Inferior parietal cortex (tissue), 1 donor: ENCODE data around the gene MIEN1.
A peak's percentile ranks its signal among the peaks of the same experiment; 100 is the strongest.
"Not testable (repeated sequence)": the region's sequence is repeated elsewhere in the genome, so short reads cannot be mapped to it uniquely, and the experiment has no call there.

Source experiments
- DNase-seq: peaks from one replicate; pipeline ENCODE4 v3.0.0-alpha.2; 2016; ENCODE audit errors: extremely low spot score

MIEN1 gene

DNA sequence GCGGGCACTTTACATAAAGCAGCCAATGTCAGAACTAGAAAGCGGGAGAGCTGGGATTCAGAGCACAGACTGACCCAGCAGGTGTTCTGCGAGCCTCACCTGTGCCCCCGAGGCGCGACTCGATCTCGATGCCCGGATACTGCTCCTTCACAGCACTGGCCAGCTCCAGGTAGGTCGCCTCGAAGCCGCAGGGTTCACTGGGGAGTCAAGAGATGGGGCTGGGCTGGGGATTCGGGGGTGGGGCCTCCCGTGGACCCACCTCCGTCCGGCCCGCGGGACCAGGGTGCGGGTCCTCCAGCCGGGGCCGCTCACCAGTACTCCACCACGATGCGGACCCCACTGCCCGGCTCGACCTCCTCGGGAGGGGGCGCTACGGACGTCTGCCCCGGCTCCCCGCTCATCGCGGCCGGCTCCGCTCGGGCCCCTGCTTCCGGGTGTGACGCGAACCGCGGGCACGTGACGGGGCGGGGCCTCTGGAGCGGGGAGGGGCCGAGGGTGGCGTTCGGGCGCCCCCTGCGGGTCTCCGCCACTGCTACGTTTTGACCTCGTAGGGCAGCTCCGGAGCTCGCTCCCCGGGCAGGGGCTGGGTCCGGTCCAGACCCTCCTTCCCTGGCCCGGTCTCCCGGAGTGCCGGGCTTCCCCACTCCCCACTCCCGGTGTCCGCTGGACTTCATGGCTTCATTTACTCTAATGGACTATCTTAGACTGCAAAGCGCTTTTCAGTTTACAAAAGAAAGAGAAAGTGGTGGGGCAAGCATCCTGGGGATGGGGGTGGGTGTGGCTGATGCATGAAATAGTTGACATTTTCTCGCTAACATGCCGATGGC is at the start of gene MIEN1:
TSS of gene MIEN1 (minus strand) at position 438 of the 827 bp plus-strand sequence. CDS start at position 401, 37 bp downstream.
- peak; percentile 88 for DNase-seq

DNA sequence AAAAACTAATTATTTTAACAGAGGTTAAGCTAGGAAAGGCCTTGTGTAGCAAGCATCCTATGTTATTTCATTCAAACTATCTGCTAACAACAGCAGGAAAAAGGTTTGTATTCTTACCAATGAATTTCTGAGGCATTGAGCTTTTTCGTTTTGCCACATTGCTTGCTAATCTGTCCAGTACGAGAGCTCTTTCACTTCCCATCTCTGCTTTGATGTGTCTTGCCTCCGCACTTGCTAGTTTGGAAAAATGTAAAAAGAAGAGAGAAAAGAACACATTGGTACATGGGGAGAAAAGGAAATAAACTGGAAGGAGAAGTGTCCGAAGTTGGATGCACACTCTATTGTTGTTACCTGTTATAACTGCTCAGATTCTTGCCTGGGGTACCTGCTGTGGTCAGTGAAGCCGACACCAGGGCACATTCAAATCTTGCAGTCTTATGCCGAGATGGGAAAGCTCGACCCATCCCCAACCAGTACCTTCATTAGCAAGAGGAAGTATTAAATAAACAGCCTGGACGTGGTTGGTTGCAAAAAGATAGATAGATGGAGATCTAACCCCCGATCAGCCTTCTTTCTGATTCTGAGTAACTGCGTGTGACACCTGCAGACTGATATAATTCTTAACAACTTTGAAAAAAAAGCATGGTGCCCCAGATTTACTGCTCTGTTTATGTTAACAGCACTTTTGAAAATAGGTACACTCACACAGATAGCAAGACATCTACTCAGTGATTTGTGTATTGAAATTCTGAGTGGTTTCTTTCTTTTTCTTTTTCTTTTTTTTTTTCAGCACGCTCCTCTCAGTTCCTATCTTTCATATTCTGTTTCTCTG is 47.4 kb upstream of the MIEN1 start:
- no peak for DNase-seq

DNA sequence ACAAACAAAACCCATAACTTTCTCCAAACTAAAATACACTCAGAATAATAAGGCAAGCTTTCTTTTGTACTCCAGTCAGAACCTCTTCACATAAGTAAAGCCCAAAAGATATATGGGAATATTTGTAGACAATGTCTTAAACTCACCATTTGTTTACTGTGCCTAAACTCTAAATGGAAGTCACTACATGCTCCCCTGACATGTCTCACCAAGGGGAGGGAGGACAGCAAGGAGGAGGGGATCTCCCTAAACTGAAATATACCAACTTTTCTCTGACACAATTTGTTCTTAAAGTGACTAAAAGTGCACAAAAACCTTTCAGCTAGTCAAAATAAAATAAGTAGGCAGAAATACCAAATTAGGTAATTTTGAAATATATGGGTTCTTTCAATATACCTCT is 45.9 kb upstream of the MIEN1 start:
- DNase-seq = no peak

DNA sequence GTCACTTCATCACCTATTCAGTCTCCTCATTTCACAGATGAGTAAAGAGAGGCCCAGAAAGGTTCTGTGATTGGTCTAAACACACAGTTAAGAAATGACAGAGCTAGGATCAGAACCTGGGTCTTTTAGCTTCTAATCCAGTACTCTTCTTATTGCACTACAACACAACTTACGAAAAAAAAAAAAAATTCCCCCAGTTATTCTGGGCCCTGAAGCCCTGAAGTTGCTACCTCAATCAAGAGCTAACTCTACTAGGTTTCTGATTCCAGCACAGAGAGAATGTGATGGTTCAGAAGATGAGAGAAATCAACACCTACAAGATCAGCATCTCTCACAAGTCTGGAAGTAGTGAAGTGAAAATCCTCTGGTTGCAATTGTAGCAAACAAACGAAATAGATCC is 44.7 kb upstream of the MIEN1 start:
- no peak for DNase-seq

GRCh38 chr17:39774047-39774446 is 43.7 kb upstream of the MIEN1 start:
- DNase-seq = no peak

DNA sequence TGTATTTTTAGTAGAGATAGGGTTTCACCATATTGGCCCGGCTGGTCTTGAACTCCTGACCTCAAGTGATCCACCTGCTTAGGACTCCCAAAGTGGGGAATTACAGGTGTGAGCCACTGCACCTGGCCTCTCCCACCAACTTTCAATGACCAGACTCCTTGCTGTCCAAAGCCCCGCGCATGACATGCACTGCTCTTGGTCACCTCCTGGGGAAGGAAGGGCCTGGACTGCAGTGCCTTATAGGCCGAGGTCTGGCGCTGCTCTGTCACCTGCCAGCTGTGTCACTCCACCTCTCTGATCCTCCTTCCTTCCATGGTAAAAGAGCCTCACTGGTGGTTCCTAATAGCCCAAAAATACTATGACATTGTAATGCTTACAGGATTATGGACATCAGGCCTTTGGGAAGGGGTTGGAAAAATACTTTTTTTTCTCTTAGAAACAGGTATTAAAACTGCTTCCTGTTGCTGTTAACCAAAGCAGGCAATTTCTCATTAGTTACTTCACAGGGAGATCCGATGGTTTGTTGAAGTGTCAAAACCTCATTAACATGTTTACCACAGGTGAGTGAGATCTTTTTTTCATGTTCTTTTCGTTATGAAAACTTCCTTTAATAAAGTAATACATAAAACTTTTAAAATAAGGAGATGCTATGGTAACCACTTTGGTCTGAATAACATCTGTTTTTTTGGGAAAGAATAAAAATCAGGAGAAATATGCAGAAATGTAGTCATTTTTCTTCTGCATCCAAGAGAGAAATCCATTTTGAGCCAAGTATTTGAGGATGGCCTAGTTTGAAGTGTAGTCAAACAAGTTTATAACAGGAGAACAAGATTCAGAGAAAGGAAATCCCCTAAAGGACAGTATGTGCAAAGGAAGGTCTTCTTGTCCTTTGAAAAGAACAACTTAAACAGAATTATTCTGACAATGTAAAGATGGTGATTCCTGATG is 42.9 kb upstream of the MIEN1 start:
- DNase-seq = no peak

DNA sequence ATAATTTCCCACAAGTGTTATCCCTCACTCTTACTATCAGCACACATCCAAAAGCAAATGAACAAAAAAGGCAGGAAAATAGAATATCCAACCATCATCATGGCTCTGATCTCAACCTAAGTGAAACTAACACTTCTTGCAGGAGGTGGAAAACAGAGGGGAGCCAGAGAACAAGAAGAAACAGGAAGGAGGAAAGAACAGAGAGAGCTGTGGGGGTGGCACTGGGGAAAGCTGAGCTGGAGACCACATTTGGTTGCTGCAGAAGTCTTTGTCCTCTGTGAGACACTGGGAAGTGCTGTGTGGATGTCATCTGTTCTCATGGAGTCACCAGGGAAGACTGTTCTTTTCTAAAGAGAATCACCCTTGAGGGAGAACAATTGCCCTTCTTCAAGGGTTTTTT is 42.1 kb upstream of the MIEN1 start:
- DNase-seq = no peak

DNA sequence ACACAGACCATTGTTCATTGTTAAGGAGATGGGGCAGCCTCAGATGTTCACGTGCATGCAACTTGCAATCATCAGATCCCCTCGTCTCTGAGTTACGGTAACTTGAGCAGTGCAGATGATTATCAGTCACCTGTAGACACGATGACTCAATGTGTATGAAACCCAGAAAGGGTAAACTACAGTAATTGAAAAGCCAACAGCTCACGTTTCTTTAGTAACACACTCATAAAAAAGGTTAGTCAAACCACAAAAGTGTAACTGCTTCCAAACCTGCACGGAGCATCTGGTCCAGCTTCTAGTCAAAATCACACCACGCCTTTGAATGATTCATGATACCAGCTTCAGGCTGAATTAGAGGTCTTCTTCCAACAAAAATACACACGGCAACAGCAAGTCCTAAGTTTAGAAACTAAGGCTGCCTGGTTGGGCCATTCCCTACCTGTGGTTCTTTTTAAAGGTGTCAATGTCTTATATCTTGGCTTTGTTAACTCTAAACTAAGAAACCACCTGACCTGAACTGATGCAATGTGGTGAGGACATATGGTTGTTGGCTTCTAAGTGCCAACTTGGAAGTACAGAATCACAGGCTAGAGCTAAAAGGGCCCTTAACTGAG is 39.7 kb upstream of the MIEN1 start:
- no peak for DNase-seq

- DNase-seq = no peak
Measured at GRCh38 chr17:39767147-39767546, 36.8 kb upstream of the MIEN1 start.

- DNase-seq = no peak
Measured at GRCh38 chr17:39765766-39766165, 35.4 kb upstream of the MIEN1 start.

DNA sequence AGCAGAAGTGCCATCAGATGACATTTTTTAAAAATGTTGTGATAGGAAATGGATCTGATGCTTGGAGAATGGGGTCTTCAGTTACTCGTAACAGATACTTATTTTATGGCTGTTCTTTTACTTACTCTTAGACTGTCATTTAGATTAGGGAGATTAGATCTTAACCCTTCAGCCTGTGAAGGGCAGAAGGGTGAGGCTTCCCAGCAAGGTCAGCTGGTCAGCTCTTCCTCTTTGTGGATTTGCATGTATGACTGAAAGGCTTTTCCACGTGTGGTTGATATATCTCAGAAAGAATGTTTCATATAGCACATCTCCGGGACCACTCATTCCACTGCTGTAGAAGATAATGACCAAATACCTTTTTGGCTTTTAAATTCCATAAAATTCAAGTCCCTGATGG is 34.8 kb upstream of the MIEN1 start:
- DNase-seq = no peak

DNA sequence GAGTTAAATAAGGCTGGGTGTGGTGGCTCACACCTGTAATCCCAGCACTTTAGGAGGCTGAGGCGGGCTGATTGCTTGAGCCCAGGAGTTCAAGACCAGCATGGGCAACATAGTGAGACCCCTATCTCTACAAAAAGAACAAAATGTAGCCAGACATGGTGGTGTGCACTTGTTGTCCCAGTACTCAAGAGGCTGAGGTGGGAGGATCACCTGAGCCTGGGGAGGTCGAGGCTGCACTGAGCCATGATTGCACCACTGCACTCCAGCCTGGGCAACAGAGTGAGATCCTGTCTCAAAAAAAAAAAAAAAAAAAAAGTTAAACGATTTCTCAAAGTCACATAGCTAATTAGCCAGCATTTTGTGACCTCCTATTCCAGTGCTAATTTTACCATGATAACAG is 33.8 kb upstream of the MIEN1 start:
- not testable (repeated sequence) for DNase-seq

- DNase-seq = peak; percentile 13
Measured at GRCh38 chr17:39763051-39763820, 32.9 kb upstream of the MIEN1 start.

GRCh38 chr17:39761861-39762496 is 31.6 kb upstream of the MIEN1 start:
- no peak for DNase-seq

GRCh38 chr17:39759204-39759603 is 28.9 kb upstream of the MIEN1 start:
- no peak for DNase-seq

- no peak for DNase-seq
Measured at GRCh38 chr17:39757931-39758873, 27.9 kb upstream of the MIEN1 start.

- DNase-seq = no peak
Measured at GRCh38 chr17:39757176-39757662, 26.9 kb upstream of the MIEN1 start.

DNA sequence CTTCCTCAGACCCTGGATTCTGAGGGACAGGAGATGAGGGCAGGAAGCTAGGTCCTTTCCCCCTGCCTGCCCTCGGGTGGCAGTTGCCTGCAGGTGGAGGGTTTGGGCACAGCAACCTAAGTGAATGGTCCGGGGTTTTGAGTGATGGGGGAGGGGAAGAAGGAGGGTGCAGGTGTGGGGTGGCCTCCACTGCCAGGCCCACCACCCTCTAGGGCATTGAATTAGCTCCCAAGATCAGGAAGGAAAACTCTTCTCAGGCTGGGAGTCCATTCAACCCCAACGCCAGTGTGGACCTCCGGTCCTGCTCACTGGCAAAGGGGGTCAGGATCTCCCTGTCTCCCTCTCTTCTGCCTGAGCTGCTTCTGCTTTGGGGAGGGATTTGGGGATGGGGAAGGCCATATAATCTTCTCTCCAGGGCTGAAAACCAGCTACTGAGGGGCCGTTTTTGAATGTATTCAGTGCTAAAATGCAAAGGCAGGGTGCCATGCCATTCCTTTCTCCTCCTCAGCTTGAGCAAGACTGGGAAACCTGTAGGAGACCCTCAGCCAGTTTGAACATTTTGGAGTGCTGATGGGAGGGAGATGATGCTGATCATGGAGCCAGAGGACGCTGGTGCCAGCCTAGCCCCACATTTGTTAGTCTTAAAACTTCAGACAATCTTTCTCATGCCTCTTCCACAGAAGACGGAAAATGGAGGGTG is 26.2 kb upstream of the MIEN1 start:
- no peak for DNase-seq
